Suprapubic skin (tissue), 4 donors: ENCODE measurements around the gene CXCR3.

Experiments used
- EP300 ChIP-seq: sonication (generic); formaldehyde crosslinking; IDR thresholded peaks from one replicate; pipeline ENCODE4 v1.6.1; 2017; ENCODE audit warnings: antibody characterized with exemption
- POLR2A ChIP-seq, 2 donors: fragments of 450-650 bp; IDR thresholded peaks; one replicate each; pipeline ENCODE4 v1.6.1; 2017; ENCODE audit warnings: antibody characterized with exemption in 2 of 2, mild to moderate bottlenecking in 2 of 2, moderate library complexity in 2 of 2
- POLR2AphosphoS5 ChIP-seq, 3 donors: sonication (generic); formaldehyde crosslinking; IDR thresholded peaks; one replicate each; pipeline ENCODE4 v1.6.1; 2017; ENCODE audit warnings: antibody characterized with exemption in 3 of 3
- TF ChIP-seq, protein P1 (sequence below), 2 donors: fragments of 200-600 bp in 1 of 2; fragments of 450-650 bp in 1 of 2; sonication (generic) in 1 of 2; IDR thresholded peaks; one replicate each; pipeline ENCODE4 v1.5.1; 2016 to 2019; ENCODE audit warnings: antibody characterized with exemption in 2 of 2, mild to moderate bottlenecking in 1 of 2, moderate library complexity in 1 of 2

DNA sequence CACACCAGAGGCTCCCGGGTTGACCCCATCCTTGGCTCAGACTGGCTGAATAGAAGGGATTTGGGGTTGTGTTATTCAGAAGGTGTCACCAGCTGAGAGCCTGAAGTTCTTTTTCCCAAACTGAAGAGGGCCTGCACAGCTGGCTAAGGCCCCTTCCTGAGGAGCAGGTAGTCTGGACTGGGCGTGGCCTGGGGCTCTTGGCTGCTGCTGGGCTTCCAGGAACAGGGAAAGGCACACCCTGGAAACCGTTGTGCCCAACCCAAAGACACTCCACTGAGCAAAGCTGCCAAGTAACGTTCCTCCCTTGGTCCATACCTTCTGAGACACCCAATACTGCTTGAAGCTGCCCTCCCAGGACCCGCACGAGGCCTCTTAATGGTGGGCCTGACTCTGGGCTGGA lies 8.3 kb upstream of the CXCR3 start:
- TF ChIP-seq POLR2A (IDR thresholded peaks at IDR 0.05) = no peak
- TF ChIP-seq, protein P1, sequence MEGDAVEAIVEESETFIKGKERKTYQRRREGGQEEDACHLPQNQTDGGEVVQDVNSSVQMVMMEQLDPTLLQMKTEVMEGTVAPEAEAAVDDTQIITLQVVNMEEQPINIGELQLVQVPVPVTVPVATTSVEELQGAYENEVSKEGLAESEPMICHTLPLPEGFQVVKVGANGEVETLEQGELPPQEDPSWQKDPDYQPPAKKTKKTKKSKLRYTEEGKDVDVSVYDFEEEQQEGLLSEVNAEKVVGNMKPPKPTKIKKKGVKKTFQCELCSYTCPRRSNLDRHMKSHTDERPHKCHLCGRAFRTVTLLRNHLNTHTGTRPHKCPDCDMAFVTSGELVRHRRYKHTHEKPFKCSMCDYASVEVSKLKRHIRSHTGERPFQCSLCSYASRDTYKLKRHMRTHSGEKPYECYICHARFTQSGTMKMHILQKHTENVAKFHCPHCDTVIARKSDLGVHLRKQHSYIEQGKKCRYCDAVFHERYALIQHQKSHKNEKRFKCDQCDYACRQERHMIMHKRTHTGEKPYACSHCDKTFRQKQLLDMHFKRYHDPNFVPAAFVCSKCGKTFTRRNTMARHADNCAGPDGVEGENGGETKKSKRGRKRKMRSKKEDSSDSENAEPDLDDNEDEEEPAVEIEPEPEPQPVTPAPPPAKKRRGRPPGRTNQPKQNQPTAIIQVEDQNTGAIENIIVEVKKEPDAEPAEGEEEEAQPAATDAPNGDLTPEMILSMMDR (IDR thresholded peaks at IDR 0.05) = no peak
- no peak for TF ChIP-seq POLR2AphosphoS5 (IDR thresholded peaks at IDR 0.05)
- TF ChIP-seq EP300 = no peak
